GM08714 (cell line): Measurements from ENCODE around the gene GTF2H1.

Source experiments
- H3K4me3 ChIP-seq: fragments of 200-500 bp; sonication (Bioruptor generic); 2 replicates; pipeline ENCODE4 v1.5.1; 2014; ENCODE audit warnings: mild to moderate bottlenecking, low read length, inconsistent platforms
- ZNF274 ChIP-seq: IDR thresholded peaks from 2 replicates; pipeline ENCODE4 v1.6.1; 2012; ENCODE audit warnings: mild to moderate bottlenecking, low read depth, low read length

Gene GTF2H1

GRCh38 chr11:18332302-18332701 lies 9.9 kb downstream of the GTF2H1 start:
- H3K4me3 ChIP-seq: no peak overlapping the region
- no peak for TF ChIP-seq ZNF274

GRCh38 chr11:18332891-18333290 lies 10.5 kb downstream of the GTF2H1 start:
- no peak overlapping the region for H3K4me3 ChIP-seq
- TF ChIP-seq ZNF274: no peak

- no peak overlapping the region for H3K4me3 ChIP-seq
- TF ChIP-seq ZNF274: no peak
Observed at GRCh38 chr11:18347471-18348125, 25.2 kb downstream of the GTF2H1 start.

GRCh38 chr11:18352581-18352980 lies 30.2 kb downstream of the GTF2H1 start:
- no peak for TF ChIP-seq ZNF274
- H3K4me3 ChIP-seq: no peak overlapping the region

GRCh38 chr11:18358646-18359045 lies 36.3 kb downstream of the GTF2H1 start:
- no peak for TF ChIP-seq ZNF274
- H3K4me3 ChIP-seq: no peak overlapping the region

GRCh38 chr11:18361154-18361553 lies 38.8 kb downstream of the GTF2H1 start:
- TF ChIP-seq ZNF274: no peak
- H3K4me3 ChIP-seq: no peak overlapping the region

- TF ChIP-seq ZNF274: no peak
- no peak overlapping the region for H3K4me3 ChIP-seq
Observed at GRCh38 chr11:18364495-18365073, 42.2 kb downstream of the GTF2H1 start.

- H3K4me3 ChIP-seq: no peak overlapping the region
- TF ChIP-seq ZNF274: no peak
Observed at GRCh38 chr11:18365741-18366140, 43.4 kb downstream of the GTF2H1 start.

- no peak overlapping the region for H3K4me3 ChIP-seq
- TF ChIP-seq ZNF274: no peak
Observed at GRCh38 chr11:18366286-18366685, 43.9 kb downstream of the GTF2H1 start.

GRCh38 chr11:18367431-18367830 lies 45.1 kb downstream of the GTF2H1 start:
- H3K4me3 ChIP-seq: no peak overlapping the region
- TF ChIP-seq ZNF274: no peak

GRCh38 chr11:18368221-18368620 lies 45.9 kb downstream of the GTF2H1 start:
- no peak for TF ChIP-seq ZNF274
- H3K4me3 ChIP-seq: no peak overlapping the region

GRCh38 chr11:18369398-18369797 lies 47.0 kb downstream of the GTF2H1 start:
- no peak for TF ChIP-seq ZNF274
- H3K4me3 ChIP-seq: no peak overlapping the region

- no peak overlapping the region for H3K4me3 ChIP-seq
- no peak for TF ChIP-seq ZNF274
Observed at GRCh38 chr11:18371279-18371678, 48.9 kb downstream of the GTF2H1 start.

GRCh38 chr11:18372201-18372600 lies 49.8 kb downstream of the GTF2H1 start:
- TF ChIP-seq ZNF274: no peak

GRCh38 chr11:18374956-18375355 lies 52.6 kb downstream of the GTF2H1 start:
- TF ChIP-seq ZNF274: no peak
- H3K4me3 ChIP-seq: no peak overlapping the region

More at GRCh38 chr11:18372201-18372600, 49.8 kb downstream of the GTF2H1 start:
- H3K4me3 ChIP-seq: no peak overlapping the region

GRCh38 chr11:18375941-18376340 lies 53.6 kb downstream of the GTF2H1 start:
- no peak for TF ChIP-seq ZNF274
- no peak overlapping the region for H3K4me3 ChIP-seq
